H9 (cell line): Measurements from ENCODE around the gene LRRC26. TPM values are rescaled to one million over a fixed set of nuclear protein-coding genes. Genes with fewer than 3 reads are reported as not detected.

Experiments used
- DNase-seq: peaks from one replicate; pipeline ENCODE4 v3.0.0-alpha.2; 2017
- H2AFZ ChIP-seq: one replicate; pipeline ENCODE4 v1.6.1; 2013; ENCODE audit warnings: mild to moderate bottlenecking, low read length, control low read depth, moderate library complexity
- H2AK5ac ChIP-seq: 2 replicates; pipeline ENCODE4 v1.6.1; 2013; ENCODE audit warnings: low read length, control low read depth, mixed read lengths; ENCODE audit not compliant: insufficient read length
- H2BK120ac ChIP-seq: one replicate; pipeline ENCODE4 v1.6.1; 2013; ENCODE audit warnings: low read depth, mild to moderate bottlenecking, low read length, control low read depth, inconsistent platforms; ENCODE audit not compliant: poor library complexity, severe bottlenecking
- H2BK12ac ChIP-seq: 2 replicates; pipeline ENCODE4 v1.6.1; 2013; ENCODE audit warnings: low read length, control low read depth, mixed read lengths, low read depth; ENCODE audit not compliant: insufficient read length
- H2BK15ac ChIP-seq: 2 replicates; pipeline ENCODE4 v1.6.1; 2013; ENCODE audit warnings: low read depth, low read length, control low read depth
- H2BK20ac ChIP-seq: one replicate; pipeline ENCODE4 v1.6.1; 2013; ENCODE audit warnings: low read depth, mild to moderate bottlenecking, low read length, control low read depth, inconsistent platforms; ENCODE audit not compliant: poor library complexity, severe bottlenecking
- H2BK5ac ChIP-seq: 2 replicates; pipeline ENCODE4 v1.6.1; 2013; ENCODE audit warnings: low read length, control low read depth, mixed read lengths; ENCODE audit not compliant: insufficient read length
- H3K14ac ChIP-seq: 2 replicates; pipeline ENCODE4 v1.6.1; 2013; ENCODE audit warnings: low read length, control low read depth; ENCODE audit not compliant: insufficient read depth
- H3K18ac ChIP-seq: 2 replicates; pipeline ENCODE4 v1.6.1; 2013; ENCODE audit warnings: low read depth, mild to moderate bottlenecking, mixed read lengths, low read length, control low read depth; ENCODE audit not compliant: insufficient read length
- H3K23ac ChIP-seq: 2 replicates; pipeline ENCODE4 v1.6.1; 2013; ENCODE audit warnings: low read length, control low read depth, mixed read lengths, low read depth; ENCODE audit not compliant: insufficient read length
- H3K23me2 ChIP-seq: 2 replicates; pipeline ENCODE4 v1.6.1; 2013; ENCODE audit warnings: low read depth, mild to moderate bottlenecking, mixed read lengths, low read length, control low read depth; ENCODE audit not compliant: insufficient read length, poor library complexity, severe bottlenecking
- H3K27ac ChIP-seq: 2 replicates; pipeline ENCODE4 v1.5.1; 2013; ENCODE audit warnings: low read length, control low read depth, mixed read lengths, low read depth; ENCODE audit not compliant: insufficient read length
- H3K27me3 ChIP-seq: 2 replicates; pipeline ENCODE4 v1.6.1; 2013; ENCODE audit warnings: low read length, control low read depth, inconsistent platforms; ENCODE audit not compliant: insufficient read depth
- H3K4ac ChIP-seq: 2 replicates; pipeline ENCODE4 v1.6.1; 2013; ENCODE audit warnings: low read depth, mild to moderate bottlenecking, control low read depth, inconsistent platforms, low read length, moderate library complexity
- H3K4me1 ChIP-seq: 2 replicates; pipeline ENCODE4 v1.6.1; 2013; ENCODE audit warnings: low read length, control low read depth, inconsistent platforms; ENCODE audit not compliant: insufficient read depth
- H3K4me2 ChIP-seq: 2 replicates; pipeline ENCODE4 v1.6.1; 2013; ENCODE audit warnings: low read length, control low read depth, mixed read lengths; ENCODE audit not compliant: insufficient read length, insufficient read depth
- H3K56ac ChIP-seq: 2 replicates; pipeline ENCODE4 v1.6.1; 2013; ENCODE audit warnings: low read depth, mild to moderate bottlenecking, mixed read lengths, low read length, control low read depth; ENCODE audit not compliant: insufficient read length
- H3K79me1 ChIP-seq: 2 replicates; pipeline ENCODE4 v1.6.1; 2013; ENCODE audit warnings: low read depth, mild to moderate bottlenecking, moderate library complexity, low read length, control low read depth, inconsistent platforms; ENCODE audit not compliant: insufficient read depth, poor library complexity, severe bottlenecking
- H3K79me2 ChIP-seq: 2 replicates; pipeline ENCODE4 v1.6.1; 2013; ENCODE audit warnings: low read length, control low read depth, inconsistent platforms; ENCODE audit not compliant: insufficient read depth
- H3K9ac ChIP-seq: 2 replicates; pipeline ENCODE4 v1.6.1; 2013; ENCODE audit warnings: low read length, control low read depth, mixed read lengths; ENCODE audit not compliant: insufficient read length; ENCODE audit errors: extremely low read depth
- H3K9me3 ChIP-seq: one replicate; pipeline ENCODE4 v1.6.1; 2013; ENCODE audit warnings: low read depth, low read length, inconsistent platforms; ENCODE audit not compliant: control insufficient read depth
- H3T11ph ChIP-seq: one replicate; pipeline ENCODE4 v1.6.1; 2013; ENCODE audit warnings: mild to moderate bottlenecking, low read length, control low read depth, inconsistent platforms
- H4K20me1 ChIP-seq: one replicate; pipeline ENCODE4 v1.6.1; 2013; ENCODE audit not compliant: control insufficient read depth, insufficient read length, insufficient read depth
- H4K5ac ChIP-seq: 2 replicates; pipeline ENCODE4 v1.6.1; 2013; ENCODE audit warnings: low read depth, mild to moderate bottlenecking, mixed read lengths, low read length, control low read depth; ENCODE audit not compliant: insufficient read length
- H4K8ac ChIP-seq: replicated peaks from 2 replicates; pipeline ENCODE4 v1.6.1; 2013; ENCODE audit warnings: low read length, control low read depth, mixed read lengths, low read depth; ENCODE audit not compliant: insufficient read length
- H4K91ac ChIP-seq: 2 replicates; pipeline ENCODE4 v1.6.1; 2013; ENCODE audit warnings: low read depth, mild to moderate bottlenecking, moderate library complexity, mixed read lengths, low read length, control low read depth; ENCODE audit not compliant: insufficient read length
- H3K27ac Mint-ChIP-seq, 3 experiments: 2 replicates in 2 of 3; 3 replicates in 1 of 3; pipeline ENCODE4 v1.8.0; 2020 to 2021; ENCODE audit warnings: mixed read lengths in 3 of 3, mild to moderate bottlenecking in 1 of 3, moderate library complexity in 1 of 3
- H3K27me3 Mint-ChIP-seq: 2 replicates; pipeline ENCODE4 v1.8.0; 2021; ENCODE audit warnings: low read depth, mild to moderate bottlenecking, moderate library complexity, mixed read lengths
- H3K36me3 Mint-ChIP-seq, 3 experiments: 2 replicates in 2 of 3; 3 replicates in 1 of 3; pipeline ENCODE4 v1.8.0; 2020 to 2021; ENCODE audit warnings: low read depth in 3 of 3, mixed read lengths in 3 of 3; ENCODE audit not compliant: insufficient read depth in 1 of 3
- H3K4me1 Mint-ChIP-seq, 2 experiments: 2 replicates each; pipeline ENCODE4 v1.8.0; 2020; ENCODE audit warnings: mixed read lengths in 2 of 2
- H3K4me3 Mint-ChIP-seq, 2 experiments: 2 replicates in 1 of 2; 3 replicates in 1 of 2; pipeline ENCODE4 v1.8.0; 2020 to 2021; ENCODE audit warnings: mild to moderate bottlenecking in 2 of 2, mixed read lengths in 2 of 2, moderate library complexity in 1 of 2
- H3K9me3 Mint-ChIP-seq, 2 experiments: 2 replicates in 1 of 2; 3 replicates in 1 of 2; pipeline ENCODE4 v1.8.0; 2020; ENCODE audit warnings: mild to moderate bottlenecking in 2 of 2, mixed read lengths in 2 of 2, moderate library complexity in 1 of 2
- WGBS: extraction: QIAGEN DNeasy Blood & Tissue Kit; methylation state at CpG from one replicate; pipeline ENCODE4 v1.1.7; 2013; ENCODE audit warnings: missing lambda C conversion rate, low lambda C conversion rate, mixed read lengths; ENCODE audit not compliant: insufficient read length; ENCODE audit errors: extremely low coverage; 5-methylcytosine and 5-hydroxymethylcytosine counted together
- total RNA-seq: library from RNA; stranded (reverse); gene quantifications from 2 replicates; pipeline ENCODE4 v1.2.1, GENCODE V29; 2021
- TF ChIP-seq, protein P1 (sequence below): fragments of 200-600 bp; sonication (generic); conservative IDR thresholded peaks from 3 replicates; pipeline ENCODE4 v1.8.0; 2021; ENCODE audit warnings: antibody characterized with exemption, mild to moderate bottlenecking

LRRC26 gene
- total RNA-seq, 1 experiment from 2014 or later, result 0.96 TPM

DNA sequence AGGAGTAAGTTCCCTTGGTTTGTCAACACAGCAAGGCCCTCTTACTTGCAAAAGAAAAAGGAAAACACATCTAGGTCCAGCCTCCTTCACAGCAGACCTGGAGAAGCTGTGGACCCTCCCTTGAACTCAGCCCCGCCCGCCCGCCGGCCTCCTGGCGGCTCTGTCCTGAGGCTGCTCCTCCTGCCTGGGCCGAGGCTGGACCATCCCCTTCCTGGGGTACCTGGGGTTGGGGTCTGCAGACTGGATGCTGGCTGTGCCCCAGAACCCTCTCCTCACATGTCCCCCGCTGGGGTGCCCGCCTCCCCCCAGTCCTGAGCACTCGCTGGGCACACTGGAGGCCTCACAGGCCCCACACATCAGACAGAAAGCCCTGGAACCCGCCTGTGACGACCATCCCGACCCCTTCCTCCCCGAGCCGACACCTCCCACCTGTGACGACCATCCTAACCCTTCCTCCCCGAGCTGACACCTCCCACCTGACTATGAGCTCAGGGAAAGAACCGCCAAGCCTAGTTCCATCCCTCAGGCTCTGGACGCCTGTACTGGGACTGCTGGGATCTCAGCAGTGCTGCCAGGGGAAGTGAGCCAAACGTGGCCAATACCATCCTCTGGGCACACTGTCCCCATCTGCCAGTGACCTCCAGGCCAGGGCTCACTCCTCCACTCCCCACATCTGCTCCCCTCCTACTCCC is 9.2 kb upstream of the LRRC26 start:
- Mint-ChIP-seq H3K27me3 (peaks cover 18% of the 10 kb centered on the region), H3K4me1 (peaks cover 0 to 7% of the 10 kb centered on the region in 2 experiments; a peak in 3 of 4 replicates), H3K4me3 (peak overlapping the region in 1 of 2 experiments; percentile 4; a peak in 1 of 5 replicates), H3K36me3 (peaks cover 5 to 33% (median 26%) of the 10 kb centered on the region in 3 experiments; a peak in 6 of 7 replicates), H3K27ac (no peak overlapping the region), H3K9me3 (no peaks in the 10 kb centered on the region)
- no peak overlapping the region for H3T11ph ChIP-seq
- no peak overlapping the region for H3K27ac ChIP-seq
- no CpG with 5 or more reads among the region's 19 CpGs for WGBS
- H3K4me2 ChIP-seq, result no peak overlapping the region
- H2BK120ac ChIP-seq, result no peak overlapping the region
- no peak overlapping the region for H2BK12ac ChIP-seq
- no peak for DNase-seq
- no peak overlapping the region for H3K18ac ChIP-seq
- H3K14ac ChIP-seq, result no peak overlapping the region
- H3K9ac ChIP-seq, result no peak overlapping the region
- no peak overlapping the region for H4K5ac ChIP-seq
- H3K79me1 ChIP-seq, result no peaks in the 10 kb centered on the region
- no peaks in the 10 kb centered on the region for H3K27me3 ChIP-seq
- no peaks in the 10 kb centered on the region for H3K79me2 ChIP-seq
- H2BK5ac ChIP-seq, result no peak overlapping the region
- peaks cover 2% of the 10 kb centered on the region for H4K20me1 ChIP-seq
- H3K9me3 ChIP-seq, result no peaks in the 10 kb centered on the region
- H4K8ac ChIP-seq, result no peak overlapping the region
- no peak overlapping the region for H2BK15ac ChIP-seq
- H2AFZ ChIP-seq, result no peak overlapping the region
- no peak overlapping the region for H3K4ac ChIP-seq
- H3K56ac ChIP-seq, result no peak overlapping the region
- H3K23me2 ChIP-seq, result no peaks in the 10 kb centered on the region
- no peak overlapping the region for H2BK20ac ChIP-seq
- no peaks in the 10 kb centered on the region for H3K4me1 ChIP-seq
- no peak overlapping the region for H3K23ac ChIP-seq
- TF ChIP-seq, protein P1, sequence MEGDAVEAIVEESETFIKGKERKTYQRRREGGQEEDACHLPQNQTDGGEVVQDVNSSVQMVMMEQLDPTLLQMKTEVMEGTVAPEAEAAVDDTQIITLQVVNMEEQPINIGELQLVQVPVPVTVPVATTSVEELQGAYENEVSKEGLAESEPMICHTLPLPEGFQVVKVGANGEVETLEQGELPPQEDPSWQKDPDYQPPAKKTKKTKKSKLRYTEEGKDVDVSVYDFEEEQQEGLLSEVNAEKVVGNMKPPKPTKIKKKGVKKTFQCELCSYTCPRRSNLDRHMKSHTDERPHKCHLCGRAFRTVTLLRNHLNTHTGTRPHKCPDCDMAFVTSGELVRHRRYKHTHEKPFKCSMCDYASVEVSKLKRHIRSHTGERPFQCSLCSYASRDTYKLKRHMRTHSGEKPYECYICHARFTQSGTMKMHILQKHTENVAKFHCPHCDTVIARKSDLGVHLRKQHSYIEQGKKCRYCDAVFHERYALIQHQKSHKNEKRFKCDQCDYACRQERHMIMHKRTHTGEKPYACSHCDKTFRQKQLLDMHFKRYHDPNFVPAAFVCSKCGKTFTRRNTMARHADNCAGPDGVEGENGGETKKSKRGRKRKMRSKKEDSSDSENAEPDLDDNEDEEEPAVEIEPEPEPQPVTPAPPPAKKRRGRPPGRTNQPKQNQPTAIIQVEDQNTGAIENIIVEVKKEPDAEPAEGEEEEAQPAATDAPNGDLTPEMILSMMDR, result no peak
- no peak overlapping the region for H4K91ac ChIP-seq
- no peak overlapping the region for H2AK5ac ChIP-seq
